Adrenal gland (tissue), 5 donors: ENCODE measurements around the gene MAS1L.

Experiments
- POLR2A ChIP-seq, 2 donors: fragments of 450-650 bp; IDR thresholded peaks; one replicate each; pipeline ENCODE4 v1.6.1; 2017; ENCODE audit warnings: antibody characterized with exemption in 2 of 2, mild to moderate bottlenecking in 2 of 2, moderate library complexity in 1 of 2
- TF ChIP-seq, protein P1 (sequence below), 6 experiments: fragments of 450-650 bp in 4 of 6; fragments of 200-600 bp in 2 of 6; sonication (generic) in 1 of 6; IDR thresholded peaks; 1 replicate in 5 of 6; 2 replicates in 1 of 6; pipeline versions ENCODE4 v1.5.1 to v1.8.0; 2016 to 2021; ENCODE audit warnings: antibody characterized with exemption in 6 of 6, mild to moderate bottlenecking in 2 of 6, moderate library complexity in 1 of 6
- donor health status: DM: no; HTN: no; CAD: no.

DNA sequence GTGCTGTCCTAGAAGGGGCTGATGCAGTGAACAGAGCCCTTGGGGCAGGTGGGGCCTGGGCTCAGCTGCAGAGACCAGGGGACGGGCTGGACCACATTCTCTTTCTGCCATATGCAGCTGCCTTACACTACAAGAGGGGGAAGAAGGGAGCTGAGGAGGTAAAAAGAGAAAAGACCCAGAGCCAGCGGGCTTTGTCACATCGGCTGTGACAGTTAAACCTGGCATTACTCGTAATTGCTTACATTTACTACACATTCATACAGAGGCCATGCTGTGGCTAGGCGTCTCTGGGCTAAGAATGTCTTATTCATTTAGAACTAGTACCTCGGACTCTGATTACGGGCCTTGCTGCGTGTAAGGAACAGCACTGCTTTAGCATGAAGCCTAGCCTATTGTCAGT, 12.8 kb upstream of the MAS1L start:
- TF ChIP-seq POLR2A (IDR thresholded peaks at IDR 0.05), result no peak
- TF ChIP-seq, protein P1, sequence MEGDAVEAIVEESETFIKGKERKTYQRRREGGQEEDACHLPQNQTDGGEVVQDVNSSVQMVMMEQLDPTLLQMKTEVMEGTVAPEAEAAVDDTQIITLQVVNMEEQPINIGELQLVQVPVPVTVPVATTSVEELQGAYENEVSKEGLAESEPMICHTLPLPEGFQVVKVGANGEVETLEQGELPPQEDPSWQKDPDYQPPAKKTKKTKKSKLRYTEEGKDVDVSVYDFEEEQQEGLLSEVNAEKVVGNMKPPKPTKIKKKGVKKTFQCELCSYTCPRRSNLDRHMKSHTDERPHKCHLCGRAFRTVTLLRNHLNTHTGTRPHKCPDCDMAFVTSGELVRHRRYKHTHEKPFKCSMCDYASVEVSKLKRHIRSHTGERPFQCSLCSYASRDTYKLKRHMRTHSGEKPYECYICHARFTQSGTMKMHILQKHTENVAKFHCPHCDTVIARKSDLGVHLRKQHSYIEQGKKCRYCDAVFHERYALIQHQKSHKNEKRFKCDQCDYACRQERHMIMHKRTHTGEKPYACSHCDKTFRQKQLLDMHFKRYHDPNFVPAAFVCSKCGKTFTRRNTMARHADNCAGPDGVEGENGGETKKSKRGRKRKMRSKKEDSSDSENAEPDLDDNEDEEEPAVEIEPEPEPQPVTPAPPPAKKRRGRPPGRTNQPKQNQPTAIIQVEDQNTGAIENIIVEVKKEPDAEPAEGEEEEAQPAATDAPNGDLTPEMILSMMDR (IDR thresholded peaks at IDR 0.05), result no peak
